Measurements from ENCODE around the gene TDRD7. TPM values are rescaled to one million over a fixed set of nuclear protein-coding genes. Genes with fewer than 3 reads are reported as not detected.

The TDRD7 gene
- polyA plus RNA-seq, 1 experiment, result 5.4 TPM

GRCh38 chr9:97412626-97413385, 910 bp downstream of the TDRD7 start:
- no peak for DNase-seq (ENCODE audit: low read depth)
- CTCF ChIA-PET, result interaction anchor here (0.6 to 7.5 kb wide), 16 partner anchors 13 to 1819 kb away, joined by 3 to 54 read pairs (median 4); no protein-coding TSS in a partner anchor
- TF ChIP-seq CTCF (IDR thresholded peaks at IDR 0.05; ENCODE audit: insufficient read depth, low read depth, low read length), result no peak
- POLR2A ChIA-PET, result no interaction called here
- H3K4me3 ChIP-seq (ENCODE audit: low read depth, low read length), result peak overlapping the region; percentile 88
- H3K36me3 ChIP-seq (ENCODE audit: control insufficient read depth, insufficient read depth, low read length), result no peaks in the 10 kb centered on the region
- peaks cover 6% of the 10 kb centered on the region for H3K27me3 ChIP-seq (ENCODE audit: control insufficient read depth, insufficient read depth, low read length)

GRCh38 chr9:97413462-97413861, 1.6 kb downstream of the TDRD7 start:
- ChIA-PET CTCF (interaction anchor here (0.7 to 7.5 kb wide), 6 partner anchors 26 to 557 kb away, joined by 3 to 54 read pairs (median 5); no protein-coding TSS in a partner anchor), POLR2A (no interaction called here)
- Histone ChIP-seq H3K4me3 (ENCODE audit: low read depth, low read length) (no peak overlapping the region), H3K36me3 (ENCODE audit: control insufficient read depth, insufficient read depth, low read length) (no peaks in the 10 kb centered on the region), H3K27me3 (ENCODE audit: control insufficient read depth, insufficient read depth, low read length) (peaks cover 4% of the 10 kb centered on the region)
- no peak for TF ChIP-seq CTCF (IDR thresholded peaks at IDR 0.05; ENCODE audit: insufficient read depth, low read depth, low read length)
- DNase-seq (ENCODE audit: low read depth), result no peak

- Histone ChIP-seq H3K36me3 (ENCODE audit: control insufficient read depth, insufficient read depth, low read length) (no peaks in the 10 kb centered on the region), H3K27me3 (ENCODE audit: control insufficient read depth, insufficient read depth, low read length) (peaks cover 2% of the 10 kb centered on the region; the same call in 1 of the 2 replicates), H3K4me3 (ENCODE audit: low read depth, low read length) (no peak overlapping the region)
- POLR2A ChIA-PET, result no interaction called here
- DNase-seq (ENCODE audit: low read depth), result no peak
- TF ChIP-seq CTCF (IDR thresholded peaks at IDR 0.05; ENCODE audit: insufficient read depth, low read depth, low read length), result no peak
- CTCF ChIA-PET, result interaction anchor here (1.4 to 7.5 kb wide), 3 partner anchors 8 to 200 kb away, joined by 4 to 54 read pairs (median 4); no protein-coding TSS in a partner anchor
Observed at GRCh38 chr9:97415146-97415545, 3.2 kb downstream of the TDRD7 start.

DNA sequence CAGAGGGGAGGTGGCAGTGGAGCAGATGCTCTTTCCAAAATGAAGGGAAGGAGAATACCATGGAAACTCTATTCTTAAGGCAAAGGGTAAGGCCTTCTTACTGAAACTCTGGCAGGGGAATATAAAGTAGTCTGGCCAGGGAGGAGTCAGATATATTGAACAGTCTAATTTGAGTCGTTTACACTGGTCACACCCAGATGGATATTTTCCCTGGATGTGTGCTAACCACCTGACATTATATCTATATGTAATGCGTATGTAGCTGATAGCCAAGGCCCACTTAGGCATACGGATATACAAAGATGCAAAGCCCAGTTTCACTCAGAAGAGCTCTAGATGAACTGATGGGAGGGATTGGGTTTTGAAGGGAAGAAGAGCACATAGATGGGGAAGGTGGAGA, 7.0 kb downstream of the TDRD7 start:
- POLR2A ChIA-PET, result no interaction called here
- Histone ChIP-seq H3K36me3 (ENCODE audit: control insufficient read depth, insufficient read depth, low read length) (no peaks in the 10 kb centered on the region), H3K27me3 (ENCODE audit: control insufficient read depth, insufficient read depth, low read length) (no peaks in the 10 kb centered on the region), H3K4me3 (ENCODE audit: low read depth, low read length) (no peak overlapping the region)
- TF ChIP-seq CTCF (IDR thresholded peaks at IDR 0.05; ENCODE audit: insufficient read depth, low read depth, low read length), result no peak
- CTCF ChIA-PET, result interaction anchor here (1.2 to 1.4 kb wide), 2 partner anchors 49 to 197 kb away, joined by 5 read pairs; no protein-coding TSS in a partner anchor
- no peak for DNase-seq (ENCODE audit: low read depth)

- CTCF ChIA-PET, result interaction anchor here (0.8 to 1.4 kb wide), 3 partner anchors 48 to 197 kb away, joined by 3 to 5 read pairs (median 5); no protein-coding TSS in a partner anchor
- Histone ChIP-seq H3K4me3 (ENCODE audit: low read depth, low read length) (no peak overlapping the region), H3K27me3 (ENCODE audit: control insufficient read depth, insufficient read depth, low read length) (no peaks in the 10 kb centered on the region), H3K36me3 (ENCODE audit: control insufficient read depth, insufficient read depth, low read length) (no peaks in the 10 kb centered on the region)
- POLR2A ChIA-PET, result no interaction called here
- no peak for TF ChIP-seq CTCF (IDR thresholded peaks at IDR 0.05; ENCODE audit: insufficient read depth, low read depth, low read length)
- no peak for DNase-seq (ENCODE audit: low read depth)
Observed at GRCh38 chr9:97419309-97419867, 7.5 kb downstream of the TDRD7 start.
